ENCODE data around the gene IL4.

The IL4 gene

GRCh38 chr5:132704875-132705274 is 31.1 kb downstream of the IL4 start:
- no peak for DNase-seq

- no peak for DNase-seq
These were observed 34.9 kb downstream of the IL4 start for GRCh38 chr5:132708645-132709044.

GRCh38 chr5:132714456-132715307 is 40.9 kb downstream of the IL4 start:
- no peak for DNase-seq

DNA sequence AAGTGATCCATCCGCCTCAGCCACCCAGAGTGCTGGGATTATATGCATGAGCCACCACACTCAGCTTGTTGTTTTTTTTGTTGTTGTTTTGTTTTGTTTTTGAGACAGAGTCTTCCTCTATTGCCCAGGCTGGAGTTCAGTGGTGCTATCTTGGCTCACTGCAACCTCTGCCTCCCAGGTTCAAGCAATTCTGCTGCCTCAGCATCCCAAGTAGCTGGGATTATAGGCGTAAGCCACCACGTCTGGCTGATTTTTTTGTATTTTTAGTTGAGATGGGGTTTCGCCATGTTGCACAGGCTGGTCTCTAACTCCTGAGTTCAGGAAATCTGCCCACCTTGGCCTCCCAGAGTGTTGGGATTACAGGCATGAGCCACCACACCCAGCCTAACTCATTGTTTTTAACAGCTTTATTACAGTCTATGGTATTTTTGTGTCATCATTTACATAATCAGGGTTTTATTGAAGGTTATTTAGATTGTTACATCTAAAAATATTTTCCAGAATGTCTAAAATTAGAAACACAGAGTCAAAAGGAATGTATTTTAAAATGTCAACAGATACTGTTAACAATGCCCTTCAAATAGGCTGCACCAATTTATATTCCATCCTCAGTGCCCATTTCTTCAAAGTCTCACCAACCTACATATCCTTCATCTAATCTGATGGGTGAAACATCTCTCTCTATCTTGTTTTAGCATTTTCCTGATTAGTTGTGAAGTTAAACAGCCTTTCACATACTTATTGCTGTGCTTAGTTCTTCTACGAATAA is 44.9 kb downstream of the IL4 start:
- no peak for DNase-seq

DNA sequence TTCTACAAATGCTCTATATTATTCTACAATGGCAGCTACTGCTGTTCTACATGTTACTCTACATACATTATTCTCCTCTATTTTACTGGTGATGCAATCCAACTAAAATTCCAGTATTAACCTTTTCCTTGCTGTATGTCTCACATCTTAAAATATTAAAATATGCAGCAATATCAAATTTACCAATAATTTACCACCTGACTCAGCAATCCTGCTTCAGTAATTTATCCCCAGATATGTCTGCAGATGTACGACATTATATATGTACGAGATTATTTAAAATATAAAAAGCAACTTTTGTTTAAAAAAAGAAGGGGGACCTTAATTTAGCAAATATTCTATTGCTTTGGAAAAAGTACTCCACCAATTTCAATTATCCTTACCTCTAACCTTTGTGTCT is 52.0 kb downstream of the IL4 start:
- DNase-seq: no peak

GRCh38 chr5:132729896-132730295 is 56.1 kb downstream of the IL4 start:
- no peak for DNase-seq

All from CD4-positive, alpha-beta T cell treated with Interferon gamma for 1 hour (primary cell).